ENCODE data around the gene ZBTB12. TPM values are rescaled to one million over a fixed set of nuclear protein-coding genes. Genes with fewer than 3 reads are reported as not detected.
"Not testable (repeated sequence)": the region's sequence is repeated elsewhere in the genome, so short reads cannot be mapped to it uniquely, and the experiment has no call there.

ZBTB12 gene
- total RNA-seq, 2 experiments from 2014 or later, result 17.6 to 20.2 TPM

GRCh38 chr6:31858707-31859106 lies 43.2 kb downstream of the ZBTB12 start:
- peaks cover 12% of the 10 kb centered on the region for H3K4me1 ChIP-seq (ENCODE audit: insufficient read depth, low read length, poor library complexity, severe bottlenecking)
- no peak overlapping the region for H2AFZ ChIP-seq (ENCODE audit: low read length)
- ChIA-PET CTCF (ENCODE audit: unreplicated experiment) (no interaction called here), POLR2A (interaction anchor here (0.9 kb wide), 1 partner anchor 20 kb away, joined by 3 read pairs; no protein-coding TSS in a partner anchor)
- H3K4me2 ChIP-seq (ENCODE audit: low read length), result no peak overlapping the region
- TF ChIP-seq, protein P1, sequence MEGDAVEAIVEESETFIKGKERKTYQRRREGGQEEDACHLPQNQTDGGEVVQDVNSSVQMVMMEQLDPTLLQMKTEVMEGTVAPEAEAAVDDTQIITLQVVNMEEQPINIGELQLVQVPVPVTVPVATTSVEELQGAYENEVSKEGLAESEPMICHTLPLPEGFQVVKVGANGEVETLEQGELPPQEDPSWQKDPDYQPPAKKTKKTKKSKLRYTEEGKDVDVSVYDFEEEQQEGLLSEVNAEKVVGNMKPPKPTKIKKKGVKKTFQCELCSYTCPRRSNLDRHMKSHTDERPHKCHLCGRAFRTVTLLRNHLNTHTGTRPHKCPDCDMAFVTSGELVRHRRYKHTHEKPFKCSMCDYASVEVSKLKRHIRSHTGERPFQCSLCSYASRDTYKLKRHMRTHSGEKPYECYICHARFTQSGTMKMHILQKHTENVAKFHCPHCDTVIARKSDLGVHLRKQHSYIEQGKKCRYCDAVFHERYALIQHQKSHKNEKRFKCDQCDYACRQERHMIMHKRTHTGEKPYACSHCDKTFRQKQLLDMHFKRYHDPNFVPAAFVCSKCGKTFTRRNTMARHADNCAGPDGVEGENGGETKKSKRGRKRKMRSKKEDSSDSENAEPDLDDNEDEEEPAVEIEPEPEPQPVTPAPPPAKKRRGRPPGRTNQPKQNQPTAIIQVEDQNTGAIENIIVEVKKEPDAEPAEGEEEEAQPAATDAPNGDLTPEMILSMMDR (conservative IDR thresholded peaks at IDR 0.05; ENCODE audit: low read length), result no peak
- TF ChIP-seq EZH2phosphoT487 (IDR thresholded peaks at IDR 0.05; ENCODE audit: borderline replicate concordance, low read depth, low read length), result no peak
- H4K20me1 ChIP-seq (ENCODE audit: insufficient read depth, low read length), result no peaks in the 10 kb centered on the region
- intact Hi-C loops (cut with micrococcal nuclease; ENCODE audit: unreplicated experiment), result no loop called here
- no peaks in the 10 kb centered on the region for H3K36me3 ChIP-seq (ENCODE audit: insufficient read depth, low read length)
- DNase-seq (ENCODE audit: low spot score), result no peak
- H3K9me3 ChIP-seq (ENCODE audit: low read length), result no peaks in the 10 kb centered on the region
- H3K79me2 ChIP-seq (ENCODE audit: insufficient read depth, low read depth, low read length), result no peaks in the 10 kb centered on the region
- no peak overlapping the region for H3K4me3 ChIP-seq (ENCODE audit: low read depth, low read length, poor library complexity, severe bottlenecking)
- no peak overlapping the region for H3K27ac ChIP-seq (ENCODE audit: low read depth, low read length, poor library complexity, severe bottlenecking)
- no peaks in the 10 kb centered on the region for H3K9me2 ChIP-seq (ENCODE audit: insufficient read depth, low read length)
- no TSS peak for BruUV-seq (replicated peaks)

DNA sequence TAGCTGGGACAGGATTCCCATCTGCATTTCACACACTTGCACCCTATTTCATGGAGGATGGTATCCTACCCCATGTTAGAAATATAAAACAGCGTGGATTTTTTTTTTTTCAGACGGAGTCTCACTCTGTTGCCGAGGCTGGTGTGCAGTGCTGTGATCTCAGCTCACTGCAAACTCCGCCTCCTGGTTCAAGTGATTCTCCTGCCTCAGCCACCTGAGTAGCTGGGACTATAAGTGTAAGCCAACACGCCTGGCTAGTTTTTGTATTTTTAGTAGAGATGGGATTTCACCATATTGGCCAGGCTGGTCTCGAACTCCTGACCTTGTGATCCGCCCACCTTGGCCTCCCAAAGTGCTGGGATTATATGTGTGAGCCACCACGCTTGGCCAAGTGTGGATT lies 44.1 kb downstream of the ZBTB12 start:
- H3K36me3 ChIP-seq (ENCODE audit: insufficient read depth, low read length); CTCF ChIA-PET (ENCODE audit: unreplicated experiment); H3K4me2 ChIP-seq (ENCODE audit: low read length); H3K9me3 ChIP-seq (ENCODE audit: low read length); DNase-seq (ENCODE audit: low spot score); H3K79me2 ChIP-seq (ENCODE audit: insufficient read depth, low read depth, low read length); H4K20me1 ChIP-seq (ENCODE audit: insufficient read depth, low read length); H3K4me3 ChIP-seq (ENCODE audit: low read depth, low read length, poor library complexity, severe bottlenecking); H3K4me1 ChIP-seq (ENCODE audit: insufficient read depth, low read length, poor library complexity, severe bottlenecking); intact Hi-C loops (cut with micrococcal nuclease; ENCODE audit: unreplicated experiment); H3K27ac ChIP-seq (ENCODE audit: low read depth, low read length, poor library complexity, severe bottlenecking); H3K9me2 ChIP-seq (ENCODE audit: insufficient read depth, low read length); H2AFZ ChIP-seq (ENCODE audit: low read length); BruUV-seq (replicated peaks): not testable (repeated sequence)
- POLR2A ChIA-PET, result interaction anchor here (0.9 kb wide), 1 partner anchor 19 kb away, joined by 3 read pairs; no protein-coding TSS in a partner anchor

DNA sequence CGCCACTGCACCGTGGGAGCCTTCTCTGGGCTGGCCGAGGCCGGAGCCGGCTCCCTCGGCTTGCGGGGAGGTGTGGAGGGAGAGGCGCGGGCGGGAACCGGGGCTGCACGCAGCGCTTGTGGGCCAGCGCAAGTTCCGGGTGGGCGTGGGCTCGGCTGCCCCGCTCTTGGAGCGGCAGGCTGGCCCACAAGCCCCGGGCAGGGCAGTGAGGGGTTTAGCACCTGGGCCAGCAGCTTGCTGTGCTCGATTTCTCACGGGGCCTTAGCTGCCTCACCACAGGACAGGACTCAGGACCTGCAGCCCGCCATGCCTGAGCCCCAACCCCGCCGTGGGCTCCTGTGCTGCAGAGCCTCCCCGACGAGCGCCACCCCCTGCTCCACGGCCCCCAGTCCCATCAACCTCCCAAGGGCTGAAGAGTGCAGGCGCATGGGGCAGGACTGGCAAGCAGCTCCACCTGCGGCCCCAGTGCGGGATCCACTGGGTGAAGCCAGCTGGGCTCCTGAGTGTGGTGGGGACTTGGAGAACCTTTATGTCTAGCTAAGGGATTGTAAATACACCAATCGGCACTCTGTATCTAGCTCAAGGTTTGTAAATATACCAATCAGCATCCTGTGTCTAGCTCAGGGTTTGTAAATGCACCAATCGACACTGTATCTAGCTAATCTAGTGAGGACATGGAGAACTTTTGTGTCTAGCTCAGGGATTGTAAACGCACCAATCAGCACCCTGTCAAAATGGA lies 49.7 kb downstream of the ZBTB12 start:
- H3K4me2 ChIP-seq (ENCODE audit: low read length); H2AFZ ChIP-seq (ENCODE audit: low read length); CTCF ChIA-PET (ENCODE audit: unreplicated experiment); H3K4me1 ChIP-seq (ENCODE audit: insufficient read depth, low read length, poor library complexity, severe bottlenecking); BruUV-seq (replicated peaks); H3K9me2 ChIP-seq (ENCODE audit: insufficient read depth, low read length); H3K36me3 ChIP-seq (ENCODE audit: insufficient read depth, low read length); H3K79me2 ChIP-seq (ENCODE audit: insufficient read depth, low read depth, low read length); H3K9me3 ChIP-seq (ENCODE audit: low read length); H3K27ac ChIP-seq (ENCODE audit: low read depth, low read length, poor library complexity, severe bottlenecking); DNase-seq (ENCODE audit: low spot score); H4K20me1 ChIP-seq (ENCODE audit: insufficient read depth, low read length); H3K4me3 ChIP-seq (ENCODE audit: low read depth, low read length, poor library complexity, severe bottlenecking); intact Hi-C loops (cut with micrococcal nuclease; ENCODE audit: unreplicated experiment): not testable (repeated sequence)
- POLR2A ChIA-PET, result interaction anchor here (1.0 to 1.2 kb wide), 2 partner anchors 11 to 46 kb away, joined by 3 to 6 read pairs; partner anchors contain the start of genes EHMT2 and NEU1

Measured in OCI-LY7 (cell line).